HG02571 (cell line): Measurements from ENCODE around the gene ERC1.
"Not testable (repeated sequence)": the region's sequence is repeated elsewhere in the genome, so short reads cannot be mapped to it uniquely, and the experiment has no call there.

Source experiments
- ATAC-seq: cut with Tn5 transposase; IDR thresholded peaks from one replicate; pipeline ENCODE4 v1.9.1; 2021; ENCODE audit warnings: mild to moderate bottlenecking, moderate library complexity; ENCODE audit not compliant: unreplicated experiment

The ERC1 gene

GRCh38 chr12:1314523-1314922 is 323.5 kb downstream of the ERC1 start:
- ATAC-seq, result no peak

- not testable (repeated sequence) for ATAC-seq
These were observed 326.0 kb downstream of the ERC1 start for GRCh38 chr12:1316991-1317390.

- no peak for ATAC-seq
These were observed 327.5 kb downstream of the ERC1 start for GRCh38 chr12:1318327-1319031.

GRCh38 chr12:1319212-1319611 is 328.2 kb downstream of the ERC1 start:
- ATAC-seq, result no peak

GRCh38 chr12:1320021-1320420 is 329.0 kb downstream of the ERC1 start:
- no peak for ATAC-seq

GRCh38 chr12:1322821-1323220 is 331.8 kb downstream of the ERC1 start:
- ATAC-seq, result no peak

- no peak for ATAC-seq
These were observed 333.1 kb downstream of the ERC1 start for GRCh38 chr12:1324099-1324498.

- no peak for ATAC-seq
These were observed 333.9 kb downstream of the ERC1 start for GRCh38 chr12:1324910-1325309.

GRCh38 chr12:1325666-1326065 is 334.6 kb downstream of the ERC1 start:
- no peak for ATAC-seq

- ATAC-seq, result no peak
These were observed 335.2 kb downstream of the ERC1 start for GRCh38 chr12:1326258-1326657.

- no peak for ATAC-seq
These were observed 337.4 kb downstream of the ERC1 start for GRCh38 chr12:1328391-1328790.

- ATAC-seq, result no peak
These were observed 338.9 kb downstream of the ERC1 start for GRCh38 chr12:1329784-1330476.

- no peak for ATAC-seq
These were observed 339.4 kb downstream of the ERC1 start for GRCh38 chr12:1330477-1330827.

- ATAC-seq, result no peak
These were observed 341.3 kb downstream of the ERC1 start for GRCh38 chr12:1332327-1332726.

- ATAC-seq, result no peak
These were observed 347.6 kb downstream of the ERC1 start for GRCh38 chr12:1338483-1339177.

GRCh38 chr12:1339178-1339541 is 348.1 kb downstream of the ERC1 start:
- ATAC-seq, result not testable (repeated sequence)

GRCh38 chr12:1339618-1340319 is 348.7 kb downstream of the ERC1 start:
- ATAC-seq, result no peak

- not testable (repeated sequence) for ATAC-seq
These were observed 350.2 kb downstream of the ERC1 start for GRCh38 chr12:1341270-1341669.

- ATAC-seq, result no peak
These were observed 352.4 kb downstream of the ERC1 start for GRCh38 chr12:1343422-1343821.

GRCh38 chr12:1344245-1344644 is 353.2 kb downstream of the ERC1 start:
- ATAC-seq, result no peak

- no peak for ATAC-seq
These were observed 355.1 kb downstream of the ERC1 start for GRCh38 chr12:1346126-1346525.
